CD4-positive, alpha-beta T cell treated with Interleukin-6 for 4 hours (primary cell): Measurements from ENCODE around the gene PIK3AP1.
A peak's percentile ranks its signal among the peaks of the same experiment; 100 is the strongest.
"Not testable (repeated sequence)": the region's sequence is repeated elsewhere in the genome, so short reads cannot be mapped to it uniquely, and the experiment has no call there.

ENCODE experiments used
- DNase-seq: peaks from one replicate; pipeline ENCODE4 v3.0.0-alpha.2; 2020; ENCODE audit warnings: mixed read lengths

The PIK3AP1 gene

DNA sequence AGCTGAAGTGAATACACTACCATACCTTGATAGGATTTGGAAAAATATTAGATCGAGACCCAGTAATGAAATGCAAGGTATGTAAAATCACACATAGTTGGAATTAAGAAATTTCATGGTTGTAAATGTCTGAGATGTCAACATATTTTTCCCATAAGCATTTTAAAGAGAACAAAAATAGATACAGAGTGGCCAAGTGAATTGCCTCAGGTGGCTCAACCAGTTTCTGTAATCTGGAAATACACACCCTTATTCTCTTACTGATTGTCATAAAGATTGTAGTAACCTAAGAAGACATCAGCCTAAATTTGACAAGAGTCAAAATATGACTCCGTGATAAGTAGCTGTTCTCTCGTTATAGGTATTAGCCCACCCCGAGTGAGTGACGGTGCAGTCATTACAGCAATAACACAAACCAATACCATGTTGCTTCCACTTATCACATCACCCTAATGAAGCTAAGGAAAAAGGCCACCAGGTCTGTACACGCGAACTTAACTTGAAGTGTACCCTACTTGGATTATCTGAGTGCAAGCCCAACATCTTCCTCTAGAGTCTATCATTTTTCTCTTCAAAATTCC, 23.4 kb downstream of the PIK3AP1 start:
- no peak for DNase-seq

- no peak for DNase-seq
These were observed 24.2 kb downstream of the PIK3AP1 start for GRCh38 chr10:96695975-96696634.

DNA sequence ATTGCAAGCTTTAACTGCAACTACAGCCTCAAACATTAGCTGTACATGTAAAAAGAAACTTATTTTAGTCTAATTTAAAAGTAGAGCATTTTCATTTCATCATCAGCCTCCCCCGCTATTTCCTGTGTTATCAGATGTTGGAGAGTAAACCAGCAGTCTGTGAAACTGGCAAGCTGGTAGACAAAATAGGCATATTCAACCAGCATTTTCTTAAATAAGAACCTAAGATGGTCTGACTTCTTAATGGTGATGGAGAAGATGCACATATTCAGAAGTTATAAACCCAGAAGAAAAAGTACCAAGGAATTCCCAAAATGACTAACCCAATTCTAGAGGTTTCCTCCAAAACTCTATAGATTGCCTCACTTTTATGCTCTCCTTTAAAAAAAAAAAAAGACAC, 24.9 kb downstream of the PIK3AP1 start:
- DNase-seq: no peak

GRCh38 chr10:96693431-96693830, 26.9 kb downstream of the PIK3AP1 start:
- DNase-seq: no peak

DNA sequence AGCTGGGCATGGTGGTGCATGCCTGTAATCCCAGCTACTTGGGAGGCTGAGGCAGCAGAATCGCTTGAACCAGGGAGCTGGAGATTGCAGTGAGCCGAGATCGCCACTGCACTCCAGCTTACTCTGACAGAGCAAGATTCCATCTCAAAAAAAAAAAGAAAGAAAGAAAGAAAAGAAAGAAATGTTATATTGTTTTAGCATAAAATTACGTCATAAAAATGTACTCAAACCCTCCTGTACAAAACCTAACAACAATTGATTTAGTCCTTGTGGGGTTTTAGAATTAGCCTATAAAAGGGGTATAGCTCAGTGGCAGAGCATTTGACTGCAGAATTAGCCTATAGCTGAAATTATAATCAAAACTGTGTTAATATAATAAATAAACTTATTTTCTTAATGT, 27.9 kb downstream of the PIK3AP1 start:
- DNase-seq: no peak

DNA sequence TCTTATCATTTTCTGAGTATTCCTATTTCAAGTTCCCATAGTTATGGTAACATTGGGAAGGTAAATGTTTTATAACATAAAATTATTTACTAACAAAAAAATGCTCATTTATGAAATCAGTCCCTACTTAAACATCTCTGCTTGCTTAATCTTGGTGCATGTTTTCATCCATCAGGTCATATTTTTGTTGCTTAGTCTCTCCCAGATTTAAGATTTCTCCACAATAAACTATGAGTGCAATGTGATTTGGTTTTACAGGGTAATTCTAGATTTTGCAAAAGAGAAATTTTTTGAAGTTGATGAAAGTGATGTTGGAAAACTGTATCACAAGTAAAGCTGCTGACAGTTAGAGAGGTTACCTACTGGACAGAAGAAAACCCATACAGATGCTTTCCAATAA, 28.6 kb downstream of the PIK3AP1 start:
- no peak for DNase-seq

- no peak for DNase-seq
These were observed 29.3 kb downstream of the PIK3AP1 start for GRCh38 chr10:96690755-96691730.

DNA sequence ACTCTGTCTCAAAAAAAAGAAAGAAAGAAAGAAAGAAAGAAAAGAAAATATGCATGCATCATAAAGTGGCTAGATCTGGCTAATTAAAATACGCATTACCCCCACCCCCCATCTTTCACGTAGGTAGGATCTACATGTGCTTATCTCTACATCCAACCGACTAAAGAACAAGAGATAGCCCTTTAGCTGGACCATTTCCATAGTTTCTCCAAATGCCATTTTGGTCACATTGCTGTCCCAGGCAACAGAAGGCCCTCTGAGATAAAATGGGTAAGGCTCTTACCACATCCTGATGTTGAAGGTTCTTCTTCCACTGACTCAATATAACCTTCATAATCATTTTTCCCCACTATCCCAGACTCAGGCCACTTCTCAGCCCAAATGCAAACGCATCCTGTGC, 31.5 kb downstream of the PIK3AP1 start:
- DNase-seq: no peak

DNA sequence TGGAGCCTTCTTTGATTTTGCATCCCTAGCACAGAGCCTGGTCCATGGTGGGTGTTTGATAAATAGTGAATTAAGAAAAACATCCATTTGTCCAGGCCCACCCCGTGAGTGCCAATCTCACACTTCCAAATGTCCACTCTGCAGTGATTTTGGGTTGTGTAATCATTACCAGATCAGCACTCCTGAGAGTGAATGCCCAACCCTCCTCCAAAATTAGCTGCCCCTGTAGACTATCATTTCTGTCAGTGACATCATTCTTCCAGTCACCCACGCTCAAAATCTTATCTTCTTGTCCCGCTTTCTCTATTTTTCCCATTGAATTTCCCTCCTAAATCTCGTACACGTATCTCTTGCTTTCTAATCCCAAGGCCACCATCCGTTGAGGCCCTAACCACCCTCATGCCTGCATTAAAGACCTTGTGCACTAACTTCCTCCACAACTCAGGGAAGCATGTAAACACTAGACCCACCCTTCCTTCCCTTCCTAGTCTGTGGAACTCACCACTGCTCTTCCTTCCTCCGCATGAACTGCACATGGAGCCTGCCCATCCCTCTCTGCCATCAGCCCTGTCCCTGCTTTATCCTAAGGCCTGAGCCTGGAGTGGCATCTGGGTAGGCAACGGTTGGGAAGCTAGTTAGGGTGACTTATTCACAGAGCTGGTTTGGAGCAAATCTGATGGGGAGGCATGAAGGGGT, 32.8 kb downstream of the PIK3AP1 start:
- DNase-seq: no peak

GRCh38 chr10:96686514-96686913, 33.8 kb downstream of the PIK3AP1 start:
- no peak for DNase-seq

DNA sequence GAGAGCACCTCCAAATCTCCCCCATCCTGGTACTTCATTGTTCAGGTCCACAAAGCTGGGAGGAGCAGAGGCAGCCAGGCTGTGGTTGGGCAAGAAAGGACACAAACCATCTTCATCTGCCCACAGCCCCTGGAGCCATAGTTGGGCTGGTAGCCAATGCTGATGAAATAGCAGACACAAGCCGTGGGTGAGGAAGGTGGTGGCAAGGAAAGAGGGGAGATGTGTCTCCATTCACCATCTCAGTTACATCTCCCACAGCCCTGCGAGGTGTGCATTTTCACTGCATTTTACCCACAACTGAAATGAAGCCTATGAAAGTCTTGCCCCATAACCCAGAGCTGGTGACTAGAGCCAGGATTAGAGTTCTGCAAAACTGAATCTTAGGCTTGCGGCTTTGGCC, 35.0 kb downstream of the PIK3AP1 start:
- no peak for DNase-seq

GRCh38 chr10:96684826-96685225, 35.5 kb downstream of the PIK3AP1 start:
- no peak for DNase-seq

DNA sequence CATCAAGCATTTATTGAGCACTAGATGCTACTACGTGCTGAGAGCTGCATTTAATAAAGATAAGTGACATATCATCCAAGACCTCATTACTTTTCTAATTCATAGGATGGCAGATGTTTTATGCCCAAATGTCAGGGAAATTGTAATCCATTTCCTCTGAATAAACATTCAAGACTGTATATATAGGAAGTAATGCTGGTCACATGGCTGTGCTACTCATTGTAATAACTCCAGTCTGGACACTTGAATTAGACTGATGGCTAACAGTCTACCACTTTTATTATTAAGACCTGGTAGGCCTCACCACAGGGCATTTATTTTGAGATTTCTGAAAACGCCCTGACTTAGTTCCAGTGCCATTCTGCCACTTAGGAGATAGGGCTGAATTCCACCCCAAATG, 36.6 kb downstream of the PIK3AP1 start:
- DNase-seq: no peak

DNA sequence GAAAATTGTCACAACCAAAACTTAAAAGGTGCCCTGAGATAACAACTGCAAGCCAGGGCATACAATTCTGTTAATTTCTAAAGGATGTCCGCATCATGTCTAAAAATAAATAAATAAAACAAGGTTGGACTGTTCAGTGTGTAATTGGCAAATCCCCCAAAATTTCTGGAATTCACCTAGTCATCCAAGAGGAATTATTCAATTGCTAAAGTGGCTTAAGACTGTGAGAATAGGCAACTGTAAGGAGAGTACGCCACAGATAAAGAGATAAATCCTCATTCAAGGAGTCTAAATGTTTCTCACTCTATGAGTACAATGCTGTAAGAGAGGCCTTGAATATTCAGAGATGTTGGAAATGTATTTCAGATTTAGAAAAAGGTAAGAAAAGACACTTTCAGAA, 37.2 kb downstream of the PIK3AP1 start:
- DNase-seq: no peak

DNA sequence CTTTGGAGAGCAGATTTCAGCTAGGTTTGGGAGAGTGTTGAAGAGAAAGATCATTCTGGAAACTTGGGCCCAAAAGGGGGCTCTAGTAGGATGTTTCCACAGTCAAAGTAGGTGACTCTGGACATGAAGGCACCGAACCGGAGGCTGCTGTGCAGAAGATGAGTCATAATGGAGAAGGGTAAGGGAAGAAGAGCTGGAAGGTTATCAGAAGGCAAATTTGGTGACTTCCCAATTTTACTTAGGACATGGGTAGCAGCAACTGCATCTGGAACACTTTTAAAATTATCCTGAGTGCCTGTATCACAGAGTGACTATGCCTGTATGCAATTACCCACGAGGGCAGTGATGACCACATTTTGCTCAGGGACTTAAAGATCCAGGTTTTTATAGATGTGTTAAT, 38.8 kb downstream of the PIK3AP1 start:
- DNase-seq: no peak

DNA sequence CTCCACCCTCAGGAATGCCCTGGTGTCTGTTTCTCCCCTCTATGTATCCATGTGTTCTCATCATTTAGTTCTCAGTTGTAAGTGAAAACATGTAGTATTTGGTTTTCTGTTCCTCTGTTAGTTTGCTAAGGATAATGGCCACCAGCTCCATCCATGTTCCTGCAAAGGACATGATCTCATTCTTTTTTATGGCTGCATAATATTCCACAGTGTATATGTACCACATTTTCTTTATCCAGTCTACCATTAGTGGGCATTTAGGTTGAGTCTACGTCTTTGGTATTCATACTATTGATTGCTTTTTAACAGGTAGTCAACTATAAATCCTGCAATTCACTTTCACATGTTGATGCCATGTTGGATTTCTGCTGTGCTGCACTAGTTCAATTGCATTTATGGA, 39.9 kb downstream of the PIK3AP1 start:
- DNase-seq: not testable (repeated sequence)

DNA sequence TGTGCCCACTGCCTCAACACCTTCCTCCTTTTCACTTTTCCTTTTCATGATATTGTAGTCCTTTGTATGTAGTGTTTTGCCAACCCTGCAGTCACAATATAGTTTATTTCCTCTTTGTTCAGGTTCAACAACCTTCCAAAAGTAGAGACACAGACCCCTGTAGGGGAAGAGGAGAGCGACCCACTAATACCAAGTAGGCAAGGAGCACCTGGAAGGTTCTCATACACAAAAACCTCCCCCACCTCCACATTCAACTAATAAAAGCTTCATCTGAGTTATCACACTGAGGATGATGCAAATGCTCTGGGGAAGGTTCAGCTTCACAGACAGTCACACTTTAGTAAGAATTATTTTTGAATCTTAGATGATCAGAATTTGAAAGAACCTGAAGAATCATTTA, 41.6 kb downstream of the PIK3AP1 start:
- no peak for DNase-seq

DNA sequence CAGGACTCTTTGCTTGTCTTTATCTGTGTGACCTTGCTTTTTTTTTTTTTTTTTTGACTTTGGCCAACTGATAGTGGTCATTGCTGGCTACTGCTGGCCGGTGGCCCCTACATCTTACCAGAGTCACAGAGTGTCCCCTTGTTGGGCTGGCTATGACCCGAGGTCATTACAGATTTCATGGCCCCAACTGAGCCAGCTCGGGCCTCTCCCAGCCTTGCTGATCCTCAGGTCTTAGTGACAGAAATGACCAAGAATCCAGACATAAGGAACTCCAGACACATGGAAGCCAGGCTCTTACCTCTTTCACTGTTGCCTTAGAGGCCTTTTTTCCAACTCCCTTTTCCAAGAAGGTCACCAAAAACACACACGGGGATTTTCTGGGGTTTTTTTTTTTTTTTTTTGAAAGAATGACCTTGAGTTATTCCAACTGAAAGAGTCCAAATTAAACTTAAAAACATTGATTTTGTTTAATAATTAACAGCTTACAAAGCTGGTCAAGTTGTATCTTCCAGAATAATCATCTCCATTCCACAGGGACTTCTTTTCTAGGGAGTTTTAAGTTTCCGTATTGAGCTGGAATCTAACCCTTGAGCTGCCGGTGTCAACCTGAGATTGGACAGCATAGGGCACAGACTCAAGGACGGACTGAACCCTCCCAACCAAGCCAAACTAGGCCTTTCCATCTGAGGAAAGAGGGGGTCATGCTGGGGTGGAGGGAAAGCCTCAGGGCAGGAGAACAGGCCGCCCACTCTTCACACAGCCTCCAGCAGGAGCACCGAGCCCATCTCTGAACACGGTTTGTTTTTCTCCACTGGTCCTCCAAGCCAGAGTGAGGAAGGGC, 43.8 kb downstream of the PIK3AP1 start:
- no peak for DNase-seq

- DNase-seq: no peak
These were observed 44.5 kb downstream of the PIK3AP1 start for GRCh38 chr10:96675846-96676245.

GRCh38 chr10:96673318-96674099, 46.8 kb downstream of the PIK3AP1 start:
- peak; percentile 4 for DNase-seq

DNA sequence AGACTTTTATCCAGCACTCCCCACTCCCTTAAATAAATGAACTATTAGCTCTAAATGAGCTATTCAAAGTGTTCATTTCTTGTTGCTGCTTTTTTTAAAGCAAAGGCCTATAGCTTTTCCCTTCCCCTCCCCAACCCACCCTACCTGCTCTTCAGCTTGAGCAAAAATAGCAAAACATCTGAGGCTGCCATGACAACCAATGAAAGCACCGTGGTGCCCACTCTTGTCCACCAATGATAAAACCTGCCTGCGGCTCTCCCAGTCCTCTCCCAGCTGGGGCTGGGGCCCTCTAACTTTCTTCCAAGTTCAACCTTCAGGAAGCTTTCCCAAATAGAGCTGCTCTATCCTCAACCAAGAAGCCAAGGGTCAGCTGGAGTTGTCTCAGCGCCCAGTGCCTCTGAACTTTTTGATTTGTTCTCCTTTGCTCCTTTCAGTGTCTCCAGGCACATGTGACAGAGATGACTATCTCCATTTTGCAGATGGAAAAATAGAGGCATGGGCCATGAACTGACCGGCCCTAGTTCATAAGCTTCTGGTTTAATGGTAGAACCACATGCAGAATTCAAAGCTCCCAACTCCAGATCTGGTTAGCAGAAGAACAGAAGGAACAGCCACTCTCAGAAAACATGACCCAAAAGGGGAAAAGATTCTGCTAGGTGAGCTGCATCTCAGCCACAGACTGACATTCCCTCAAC, 47.7 kb downstream of the PIK3AP1 start:
- DNase-seq: no peak
